ENCODE measurements around the gene MBNL3.
"Not testable (repeated sequence)": the region's sequence is repeated elsewhere in the genome, so short reads cannot be mapped to it uniquely, and the experiment has no call there.

MBNL3 gene

DNA sequence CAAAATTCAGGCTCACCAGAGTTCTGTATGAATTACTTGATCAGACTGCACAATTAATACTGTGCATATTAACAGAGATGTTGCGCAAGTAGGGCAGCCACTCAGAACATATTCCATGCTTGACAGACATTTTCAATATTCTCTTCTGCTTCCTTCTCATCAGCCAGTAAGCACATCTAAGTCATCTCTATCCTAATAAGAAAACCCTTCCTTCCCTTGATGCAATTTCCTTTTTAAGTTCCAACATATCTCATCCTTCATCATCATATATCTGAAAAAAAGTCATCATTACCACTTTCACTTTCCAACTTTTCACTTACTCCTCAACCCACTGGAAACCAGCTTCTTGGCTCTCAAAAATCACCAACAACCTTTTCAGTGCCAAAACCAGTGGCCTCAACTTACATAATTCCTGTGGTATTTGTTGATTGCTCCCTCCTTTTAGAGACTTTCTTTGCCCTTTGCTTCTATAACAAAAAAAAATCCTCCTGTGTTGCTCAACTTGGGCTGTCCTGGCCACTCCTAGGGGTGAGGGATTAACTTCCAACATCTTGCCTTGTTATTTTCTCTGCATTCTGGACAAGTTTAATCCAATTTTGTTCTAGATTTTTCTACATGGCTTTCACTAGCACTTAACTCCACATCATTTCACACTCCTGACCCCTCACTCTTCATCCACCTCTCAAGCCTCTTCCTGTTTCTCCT lies 14.1 kb downstream of the MBNL3 start:
- DNase-seq (ENCODE audit: low read depth in 2 of 2): no peak

DNA sequence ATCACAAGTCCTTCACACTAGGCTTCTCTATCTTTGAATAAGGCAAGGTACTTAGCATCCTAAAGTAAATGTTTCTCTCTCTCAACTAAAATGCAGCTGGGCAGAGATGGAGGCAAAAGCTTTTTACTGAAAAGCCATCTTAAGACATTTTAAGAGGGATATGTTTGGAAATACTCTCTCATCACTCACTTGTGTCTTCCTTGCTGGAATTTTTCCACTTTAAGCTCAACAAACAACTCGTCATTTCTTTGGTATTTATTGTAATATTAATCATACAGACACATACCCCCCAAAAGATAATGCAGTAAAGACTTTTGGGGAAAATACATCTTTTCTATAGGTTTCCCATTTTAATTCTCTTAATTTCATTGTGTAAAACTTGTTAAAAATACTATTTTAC lies 16.4 kb downstream of the MBNL3 start:
- DNase-seq (ENCODE audit: low read depth in 2 of 2): no peak

DNA sequence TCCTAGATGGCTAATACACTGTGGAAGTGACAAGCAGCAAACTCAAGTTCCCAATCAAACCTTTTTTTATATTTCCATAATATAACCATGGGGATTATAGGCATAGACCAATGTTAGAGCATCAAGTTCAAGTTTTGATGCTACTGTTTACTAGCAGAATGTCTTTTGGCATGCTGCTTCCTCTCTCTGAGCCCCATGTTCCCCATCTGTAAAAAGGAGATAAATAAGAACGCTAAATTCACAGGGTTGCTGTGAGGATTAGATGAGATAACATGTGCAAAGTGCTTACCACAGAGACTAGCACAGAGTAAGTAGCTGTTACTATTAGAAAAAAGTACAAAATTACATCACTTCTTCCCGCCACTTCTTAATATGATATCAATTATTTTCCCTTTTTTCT lies 18.0 kb downstream of the MBNL3 start:
- DNase-seq (ENCODE audit: low read depth in 2 of 2): no peak

DNA sequence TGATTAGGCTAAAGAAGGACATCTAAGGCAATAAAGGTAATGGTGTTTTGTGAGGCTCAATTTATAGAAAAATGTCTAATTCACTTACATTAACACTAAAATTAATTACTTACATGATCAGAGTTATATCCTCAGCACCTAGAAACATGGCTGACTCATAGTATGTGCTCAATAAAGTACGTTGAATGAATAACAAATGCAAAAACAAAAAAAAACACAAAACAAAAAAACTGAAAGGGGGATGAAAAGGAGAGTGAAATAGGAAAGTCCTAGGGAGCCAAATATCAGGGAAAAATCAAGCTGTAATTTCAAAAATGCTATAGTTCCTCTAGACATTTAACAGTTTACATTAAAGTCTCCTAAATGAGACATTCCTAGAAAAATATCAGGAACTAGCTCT lies 18.7 kb downstream of the MBNL3 start:
- DNase-seq (ENCODE audit: low read depth in 2 of 2): no peak

DNA sequence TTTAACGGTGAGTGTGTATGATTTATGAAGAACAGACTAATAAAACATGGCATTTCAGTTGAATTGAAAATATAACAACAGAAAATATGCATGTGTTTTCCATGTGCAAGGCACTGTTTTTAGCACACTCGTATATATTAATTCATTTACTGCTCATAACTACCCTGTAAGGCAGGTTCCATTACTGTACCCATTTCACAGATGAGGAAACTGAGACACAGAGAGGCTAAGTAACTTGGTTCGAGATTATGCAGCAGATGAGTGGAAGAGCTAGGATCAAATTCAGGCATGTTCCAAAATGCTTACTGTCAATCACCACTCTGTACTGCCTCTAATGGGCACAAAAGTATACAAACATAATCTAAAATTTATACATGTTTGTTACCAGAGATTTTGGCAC lies 20.4 kb downstream of the MBNL3 start:
- DNase-seq (ENCODE audit: low read depth in 2 of 2): no peak

DNA sequence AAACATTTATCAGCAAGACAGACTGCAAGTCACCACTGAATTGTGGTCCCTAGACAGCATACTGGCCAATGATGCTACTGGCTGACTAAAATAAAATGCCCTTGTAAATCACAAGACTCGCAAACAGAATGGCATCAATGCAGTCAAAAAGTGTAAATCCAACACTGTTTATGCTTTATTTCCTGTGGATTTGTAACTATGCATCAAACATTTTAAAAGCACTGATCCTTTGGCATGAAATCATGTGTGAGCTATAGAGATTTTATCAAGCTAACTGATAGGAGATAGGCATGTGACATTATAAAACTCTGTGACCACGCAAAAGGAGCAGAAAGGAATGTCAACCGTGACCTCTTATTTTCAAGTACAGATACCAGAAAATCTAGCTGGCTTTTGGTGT lies 20.8 kb downstream of the MBNL3 start:
- no peak for DNase-seq (ENCODE audit: low read depth in 2 of 2)

DNA sequence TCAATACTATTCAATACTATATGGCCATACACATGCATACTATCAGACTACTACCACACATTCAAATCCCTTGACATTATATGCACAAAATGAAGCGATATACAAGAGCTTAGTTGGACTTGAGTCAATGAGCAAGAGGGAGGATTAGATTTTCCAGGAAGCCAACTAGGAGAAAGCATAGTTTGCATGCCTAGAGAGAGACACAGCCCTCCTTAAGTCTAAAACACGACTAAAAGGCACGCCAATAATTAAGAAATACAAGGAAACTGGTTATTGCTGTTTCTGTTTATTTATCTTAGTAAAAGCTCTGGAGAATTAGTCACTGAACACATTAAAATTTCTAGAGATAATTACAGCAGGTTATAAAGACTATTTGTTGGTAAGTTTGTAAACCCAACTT lies 21.8 kb downstream of the MBNL3 start:
- no peak for DNase-seq (ENCODE audit: low read depth in 2 of 2)

DNA sequence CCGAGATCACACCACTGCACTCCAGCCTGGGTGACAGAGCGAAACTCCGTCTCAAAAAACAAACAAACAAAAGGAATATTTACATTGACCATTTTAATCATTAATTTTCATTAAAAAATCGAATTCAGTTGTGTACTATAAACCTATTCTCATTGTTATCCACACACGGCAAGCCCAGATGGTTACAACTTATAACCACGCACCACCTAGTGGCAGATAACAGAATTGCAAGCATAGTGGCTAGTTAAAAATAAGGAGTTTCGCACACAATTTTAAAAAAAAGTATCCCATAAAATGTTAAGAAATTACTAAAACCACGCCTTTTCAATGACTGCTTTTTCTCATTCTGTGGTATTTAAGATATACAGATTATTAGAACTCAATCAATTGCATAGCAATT lies 25.4 kb downstream of the MBNL3 start:
- DNase-seq (ENCODE audit: low read depth in 2 of 2): no peak

DNA sequence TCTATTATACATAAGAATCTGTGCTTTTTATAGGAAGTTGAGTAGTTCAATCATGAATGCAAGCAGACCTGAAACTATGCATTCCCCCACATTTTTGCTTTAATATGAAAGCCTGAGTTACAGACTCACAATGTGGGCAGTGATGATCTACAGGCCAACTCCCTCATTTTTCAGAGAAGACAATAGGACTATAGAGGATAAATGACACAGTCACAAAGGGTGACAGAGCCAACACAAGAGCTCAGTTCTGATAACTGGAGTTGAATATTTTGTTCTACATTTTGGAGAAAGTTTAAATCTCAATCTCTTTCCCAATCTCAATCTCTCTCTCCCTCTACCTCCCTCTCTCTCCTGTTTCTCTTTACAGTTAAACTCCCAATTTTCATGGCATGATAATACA lies 27.0 kb downstream of the MBNL3 start:
- no peak for DNase-seq (ENCODE audit: low read depth in 2 of 2)

DNA sequence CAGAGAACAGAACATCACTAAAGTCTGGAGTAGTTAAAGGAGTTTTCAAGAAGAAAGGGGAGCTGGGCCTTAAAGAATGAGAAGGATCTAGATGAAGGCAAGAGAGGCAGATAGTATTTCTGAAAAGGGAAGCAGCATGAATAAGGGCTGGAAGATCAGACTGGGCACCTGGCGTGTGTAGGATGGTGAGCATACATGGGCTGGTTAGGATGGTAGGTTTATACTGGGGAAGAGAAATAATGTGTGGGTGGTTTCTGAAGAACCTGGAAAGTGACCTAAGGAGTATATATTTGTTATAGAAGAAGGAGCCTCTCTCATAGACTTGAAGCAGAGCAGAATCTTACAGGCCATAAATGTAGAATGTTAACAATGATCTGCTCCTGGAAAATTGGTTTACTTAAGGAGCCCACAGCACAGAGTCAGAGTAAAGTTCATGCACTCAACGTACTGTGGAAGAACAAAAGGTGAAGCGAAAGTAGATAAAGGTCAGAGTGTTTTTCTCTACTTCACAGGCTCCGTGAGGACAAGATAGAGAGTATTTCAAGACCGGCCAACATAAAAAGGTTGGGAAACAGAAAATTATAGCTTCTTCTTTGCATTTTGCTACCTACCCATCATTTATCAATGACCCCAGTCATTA lies 35.8 kb downstream of the MBNL3 start:
- no peak for DNase-seq (ENCODE audit: low read depth in 2 of 2)

DNA sequence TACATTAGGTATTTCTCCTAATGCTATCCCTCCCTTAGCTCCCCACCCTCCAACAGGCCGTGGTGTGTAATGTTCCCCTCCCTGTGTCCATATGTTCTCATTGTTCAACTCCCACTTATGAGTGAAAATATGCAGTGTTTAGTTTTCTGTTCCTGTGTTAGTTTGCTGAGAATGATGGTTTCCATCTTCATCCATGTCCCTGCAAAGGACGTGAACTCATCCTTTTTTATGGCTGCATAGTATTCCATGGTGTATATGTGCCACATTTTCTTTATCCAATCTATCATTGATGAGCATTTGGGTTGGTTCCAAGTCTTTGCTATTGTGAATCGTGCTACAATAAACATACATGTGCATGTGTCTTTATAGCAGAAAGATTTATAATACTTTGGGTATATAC lies 42.9 kb downstream of the MBNL3 start:
- not testable (repeated sequence) for DNase-seq (ENCODE audit: low read depth in 2 of 2)

DNA sequence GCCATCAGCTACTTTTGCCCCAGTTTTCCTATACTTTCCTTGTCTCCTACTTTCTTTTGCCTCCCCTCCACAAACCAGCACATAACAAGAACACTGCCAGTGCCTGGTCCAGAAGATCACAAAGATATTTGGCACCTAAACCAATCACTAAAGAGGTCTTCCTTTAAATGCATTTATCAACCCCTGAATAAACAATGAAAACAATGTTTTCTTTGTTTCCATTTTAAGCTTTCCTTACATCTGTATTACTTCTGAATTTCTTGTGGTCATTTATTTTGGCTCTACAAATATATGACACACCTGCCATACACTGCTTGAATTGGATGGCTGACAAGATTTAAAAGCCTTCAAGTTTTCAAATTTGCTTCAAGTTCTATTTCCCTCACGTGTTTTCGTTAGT lies 43.9 kb downstream of the MBNL3 start:
- DNase-seq (ENCODE audit: low read depth in 2 of 2): no peak

DNA sequence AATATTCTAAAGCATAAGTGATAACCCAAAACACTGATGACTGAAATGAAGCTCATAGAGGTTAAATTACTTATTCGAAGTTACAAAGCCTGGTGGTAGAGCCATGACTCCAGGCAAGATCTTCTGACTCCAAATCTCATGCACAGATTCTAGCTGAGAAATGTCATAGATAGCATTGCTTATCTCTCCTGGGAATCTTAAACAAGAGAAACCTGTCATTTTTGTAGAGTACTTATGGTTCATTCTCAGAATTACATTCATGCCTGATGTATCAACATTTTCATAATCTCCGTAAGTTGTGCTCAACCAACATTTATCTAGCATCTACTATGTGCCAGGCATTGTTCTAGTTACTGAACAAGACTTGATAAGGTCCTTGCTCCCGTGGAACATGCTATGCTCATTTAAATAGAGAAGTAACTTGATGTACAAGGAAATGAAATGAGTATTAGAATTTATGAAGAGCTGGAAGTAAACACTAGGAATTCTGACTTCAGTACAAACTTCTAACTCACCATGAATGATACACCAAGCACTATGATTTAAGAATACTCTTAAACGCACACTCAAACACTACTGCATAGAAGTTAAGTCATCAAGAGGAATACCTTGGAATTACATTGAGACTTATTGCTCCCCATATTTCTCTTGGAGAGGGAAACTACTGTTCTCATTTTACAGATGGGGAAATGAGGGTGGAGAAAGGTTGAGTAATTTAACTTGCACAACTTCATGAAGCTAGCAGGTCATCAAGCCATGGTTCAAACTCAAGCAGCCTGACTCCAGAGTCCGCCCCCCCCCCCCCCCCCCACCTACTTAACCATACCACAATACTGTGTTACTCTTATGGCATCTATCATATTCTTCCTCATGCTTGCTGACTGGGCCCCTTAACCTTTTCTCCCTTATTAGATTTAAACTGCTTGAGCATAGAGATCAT lies 45.4 kb downstream of the MBNL3 start:
- no peak for DNase-seq (ENCODE audit: low read depth in 2 of 2)

DNA sequence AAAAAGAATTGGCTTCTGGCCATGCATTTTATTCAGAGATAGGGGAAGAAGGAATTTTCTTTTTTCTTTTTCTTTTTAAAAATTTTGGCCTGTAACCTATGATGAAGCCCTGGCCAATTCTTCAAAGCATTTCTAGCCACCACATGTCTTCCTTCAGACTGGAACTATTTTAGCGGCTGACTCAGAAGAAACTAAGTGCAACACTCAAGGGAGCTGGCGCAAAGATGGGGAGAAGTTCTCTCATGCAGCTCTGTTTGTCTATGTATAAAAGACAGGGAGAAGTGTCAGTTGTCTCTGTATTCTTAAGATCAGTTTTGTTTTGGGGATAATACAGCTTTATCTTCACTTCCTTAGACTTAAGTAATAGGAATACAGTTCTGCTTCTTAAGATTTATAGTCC lies 46.1 kb downstream of the MBNL3 start:
- DNase-seq (ENCODE audit: low read depth in 2 of 2): no peak

DNA sequence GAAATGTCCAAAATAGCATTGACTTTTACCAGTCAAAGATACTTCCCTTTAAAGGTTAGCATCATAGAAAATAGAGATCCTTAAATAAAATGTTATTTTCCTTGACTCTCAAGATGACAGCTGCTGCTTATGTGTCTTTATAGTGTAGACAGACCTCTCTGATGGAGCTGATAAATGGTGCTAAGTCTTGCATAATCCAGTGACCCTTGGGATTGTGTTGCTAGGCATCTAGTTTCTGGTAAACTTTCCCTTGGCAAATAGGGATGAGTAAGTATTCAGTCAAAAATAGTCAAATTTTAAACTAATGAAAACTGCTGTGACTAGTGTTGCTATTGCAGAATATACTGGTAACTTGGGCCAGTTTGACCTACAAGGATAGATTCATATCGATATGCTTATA lies 53.6 kb downstream of the MBNL3 start:
- no peak for DNase-seq (ENCODE audit: low read depth in 2 of 2)

DNA sequence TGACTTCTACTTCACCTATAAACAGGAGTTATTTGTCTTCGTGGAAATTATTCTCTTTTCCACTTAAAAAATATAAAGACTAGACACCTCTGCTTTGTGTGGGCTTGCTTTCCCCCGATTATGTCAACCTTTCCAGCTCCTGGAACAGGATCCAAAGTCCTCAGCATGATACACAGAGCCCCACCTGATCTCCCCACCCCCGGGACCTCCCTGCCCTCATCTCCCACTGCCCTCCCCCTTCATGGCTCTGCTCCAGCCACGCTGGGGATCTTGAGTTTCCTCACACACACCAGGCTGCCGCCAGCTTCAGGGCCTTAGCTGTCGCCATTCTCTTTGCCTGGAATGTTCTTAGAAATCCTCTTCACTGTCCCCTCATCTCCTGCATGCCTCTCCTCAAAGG lies 55.3 kb downstream of the MBNL3 start:
- no peak for DNase-seq (ENCODE audit: low read depth in 2 of 2)

DNA sequence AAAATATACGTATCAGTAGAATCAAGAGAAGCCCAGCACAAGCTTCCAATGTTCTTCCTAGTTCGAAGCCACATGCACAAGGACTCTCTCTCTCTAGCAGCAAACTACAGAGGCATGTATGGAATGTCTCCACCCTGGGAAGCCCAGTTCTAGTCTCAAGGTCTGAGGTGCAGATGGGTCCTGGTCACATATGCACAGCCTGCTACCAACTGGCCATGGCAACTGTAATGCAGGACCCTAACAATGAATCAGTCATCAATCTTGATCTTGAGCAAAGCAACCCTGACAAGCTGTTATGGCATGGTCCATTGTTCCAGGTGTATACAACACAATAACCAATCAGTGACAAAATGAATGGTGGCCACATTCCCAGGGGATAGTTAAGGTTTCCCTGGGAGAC lies 55.8 kb downstream of the MBNL3 start:
- no peak for DNase-seq (ENCODE audit: low read depth in 2 of 2)

DNA sequence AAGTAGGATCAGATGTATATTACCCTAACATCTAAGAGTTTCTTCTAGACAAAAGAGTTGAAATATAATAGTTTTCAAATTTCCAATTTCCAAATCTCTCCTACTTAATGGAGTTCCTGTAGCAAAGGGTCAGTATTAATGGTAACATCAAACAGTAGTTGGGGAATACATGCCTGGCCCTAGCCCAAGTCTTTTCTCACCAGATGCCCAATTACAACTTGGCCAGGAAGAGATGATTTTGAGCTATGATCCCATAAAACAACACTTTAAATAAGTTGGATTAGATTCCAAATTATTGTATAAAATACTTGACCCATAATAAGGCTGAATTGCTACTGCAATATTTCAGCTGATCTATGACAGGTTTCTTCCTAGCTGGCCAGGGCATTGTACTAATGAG lies 59.9 kb downstream of the MBNL3 start:
- no peak for DNase-seq (ENCODE audit: low read depth in 2 of 2)

DNA sequence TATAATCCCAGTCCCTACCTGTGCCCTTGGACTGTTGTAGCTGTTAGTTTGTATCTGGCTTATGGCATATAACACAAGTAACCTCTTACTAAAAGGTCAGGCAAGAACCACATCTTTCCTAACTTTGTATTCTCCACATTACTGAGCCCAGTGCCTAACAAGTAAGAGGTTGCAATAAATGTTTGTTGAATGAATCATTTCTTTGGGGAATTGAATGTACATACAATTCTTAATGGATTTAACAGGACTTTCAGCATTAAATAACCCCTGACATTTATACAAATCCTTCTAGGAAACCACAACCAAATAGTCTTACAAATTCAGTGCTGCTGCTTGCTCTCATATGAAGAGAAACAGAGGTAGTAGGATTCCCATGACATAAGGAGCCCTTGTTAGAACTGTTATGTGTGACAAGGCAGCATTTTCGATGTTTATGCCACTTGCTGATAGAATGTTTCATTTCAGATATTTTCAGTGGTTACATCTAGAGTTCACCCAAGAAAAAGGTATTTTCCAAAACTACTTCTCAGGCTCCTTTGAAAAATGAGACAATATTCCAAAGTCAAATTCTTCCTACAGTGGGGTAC lies 62.0 kb downstream of the MBNL3 start:
- DNase-seq (ENCODE audit: low read depth in 2 of 2): no peak

DNA sequence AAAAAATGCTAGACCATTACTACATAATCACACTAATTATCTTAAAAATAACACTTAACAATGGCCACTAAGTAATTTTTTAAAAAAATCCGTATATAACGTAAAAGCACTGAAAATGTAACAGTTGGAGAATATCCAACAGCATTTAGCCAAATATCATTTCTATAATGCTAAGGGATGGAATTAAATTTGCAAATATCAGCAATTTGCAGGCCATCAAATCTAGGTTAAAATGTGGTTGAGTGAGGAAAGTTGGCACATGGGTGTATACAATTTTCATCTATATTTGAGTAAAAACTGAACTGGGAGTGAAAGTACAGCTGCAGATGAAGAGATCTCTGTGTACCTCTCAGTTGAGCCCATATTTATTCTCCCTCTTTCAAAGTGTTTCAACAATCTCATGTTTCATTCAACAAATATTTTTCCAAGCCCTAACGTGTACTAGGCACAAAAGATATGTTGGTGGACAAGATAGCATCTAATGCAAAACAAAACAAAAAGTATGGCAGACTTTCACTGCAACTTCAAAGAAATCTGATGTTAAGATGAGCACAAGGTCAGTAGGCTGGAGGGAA lies 63.0 kb downstream of the MBNL3 start:
- DNase-seq (ENCODE audit: low read depth in 2 of 2): no peak

DNA sequence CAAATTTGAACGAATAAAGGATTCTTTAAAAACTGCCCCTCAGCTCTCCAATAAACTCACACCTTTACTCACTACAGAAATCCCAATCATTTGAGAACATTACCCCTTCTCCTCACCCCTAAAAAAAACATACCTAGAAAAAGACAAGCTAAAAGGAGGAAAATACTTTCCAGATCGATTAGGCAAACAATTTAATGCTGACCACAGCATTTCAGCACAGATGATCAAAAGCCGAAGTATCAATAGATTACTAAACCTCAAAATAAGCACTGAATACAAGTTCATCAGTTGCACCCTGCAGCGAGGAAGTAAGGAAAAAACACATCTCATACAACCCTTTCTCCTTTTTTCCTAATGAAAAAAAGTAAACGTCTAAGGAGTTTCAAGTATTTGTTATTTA lies 65.5 kb downstream of the MBNL3 start:
- DNase-seq (ENCODE audit: low read depth in 2 of 2): no peak

DNA sequence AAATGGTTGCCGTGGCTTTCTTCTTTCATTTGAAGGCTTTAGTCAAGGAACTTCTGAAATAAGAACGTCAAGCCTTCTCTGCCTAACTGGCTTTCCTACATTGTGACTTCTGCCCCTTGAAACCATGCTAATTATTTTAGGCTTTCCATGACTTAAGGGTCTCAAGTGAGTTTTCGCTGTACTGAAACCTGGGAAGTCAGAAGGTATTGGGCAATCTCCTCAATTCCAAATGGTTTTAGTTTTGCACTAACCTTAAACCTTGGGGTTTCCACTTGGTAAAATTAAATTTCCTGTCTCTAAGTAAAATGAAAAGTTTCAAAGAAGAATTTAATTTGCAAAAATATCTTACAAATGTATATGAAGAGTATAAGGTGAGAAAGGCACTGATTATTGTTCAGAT lies 73.8 kb downstream of the MBNL3 start:
- DNase-seq (ENCODE audit: low read depth in 2 of 2): no peak

Measured in stimulated activated CD8-positive, alpha-beta memory T cell treated with anti-CD3 and anti-CD28 coated beads, Interleukin-15, amount 100 ng/mL, for 4 hours (primary cell).